Fibroblast of skin of left biceps (primary cell): ENCODE measurements around the gene CST9L.

Source experiments
- DNase-seq, 2 experiments: peaks; one replicate each; pipeline ENCODE4 v3.0.0-alpha.2; 2013; ENCODE audit warnings: low read depth in 2 of 2

CST9L gene

DNA sequence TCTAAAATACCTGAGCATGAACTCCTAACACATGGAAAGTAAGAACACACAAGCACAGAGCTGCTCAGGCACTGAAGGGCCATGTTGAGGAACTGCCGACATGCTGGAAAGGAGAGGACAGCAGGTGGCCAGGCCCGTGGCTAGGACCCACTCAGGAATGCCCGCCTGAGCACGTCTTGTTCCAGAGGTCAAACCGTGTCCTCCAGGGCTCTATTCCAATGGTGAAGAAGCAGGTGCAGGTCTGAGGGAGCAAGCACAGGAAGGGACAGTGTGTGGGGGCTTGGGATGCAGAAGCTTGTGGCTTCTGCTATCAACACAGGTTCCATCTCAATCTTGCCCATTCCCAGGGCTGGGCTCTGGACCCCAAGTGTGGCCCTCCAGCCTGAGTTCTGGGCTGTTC, 20.7 kb downstream of the CST9L start:
- no peak for DNase-seq

DNA sequence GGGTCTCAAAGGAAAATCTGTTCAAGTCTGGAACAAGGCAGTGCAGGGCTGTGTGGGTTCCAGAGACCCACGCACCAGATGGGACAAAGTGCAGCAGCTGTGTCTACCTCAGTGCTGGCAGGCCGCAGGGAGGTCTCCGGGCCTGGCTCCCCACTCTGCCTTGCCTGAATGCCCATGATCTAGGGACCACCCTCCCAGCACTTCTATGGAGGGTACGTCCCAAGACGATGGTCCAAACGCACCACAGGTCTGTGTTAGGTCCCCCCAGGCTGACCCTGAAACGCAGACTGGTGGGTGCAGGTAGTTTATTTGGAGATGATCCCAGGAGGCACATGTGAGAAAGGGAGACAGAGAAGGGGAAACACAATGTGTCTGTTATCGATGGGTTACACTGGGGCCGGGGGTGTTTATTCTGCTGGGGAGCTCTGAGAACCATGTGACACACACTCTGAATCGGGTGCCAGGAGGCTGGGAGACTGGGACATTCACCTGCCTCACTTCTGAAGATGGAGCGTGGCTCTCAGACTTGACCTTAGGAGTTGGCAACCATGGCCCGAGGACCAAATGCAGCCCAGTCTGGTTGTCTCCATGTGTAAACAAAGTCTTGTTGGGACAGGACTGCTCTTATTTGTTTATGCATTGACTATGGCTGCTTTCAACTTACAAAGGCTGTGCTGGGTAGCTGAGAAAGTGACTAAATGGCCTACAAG, 21.7 kb downstream of the CST9L start:
- DNase-seq = no peak

DNA sequence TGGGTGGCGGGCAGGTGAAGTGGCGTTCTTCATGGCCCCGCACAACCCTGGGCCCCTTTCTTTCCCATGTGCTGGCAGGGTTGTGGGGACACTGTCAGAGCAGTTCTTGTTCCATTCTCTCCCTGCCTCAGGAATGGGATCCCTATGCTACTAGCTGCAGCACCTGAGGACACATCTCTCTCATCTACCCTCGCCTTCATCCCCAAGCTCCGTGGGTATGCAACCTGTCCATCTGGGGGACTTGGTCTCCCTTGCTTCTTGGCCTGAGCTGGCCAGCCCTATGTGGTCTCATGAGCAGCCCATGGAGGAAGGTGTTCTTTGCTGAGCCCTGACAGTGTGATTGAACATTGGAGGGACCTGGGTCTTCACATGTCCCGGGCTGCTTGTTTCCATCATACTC, 24.2 kb downstream of the CST9L start:
- no peak for DNase-seq

DNA sequence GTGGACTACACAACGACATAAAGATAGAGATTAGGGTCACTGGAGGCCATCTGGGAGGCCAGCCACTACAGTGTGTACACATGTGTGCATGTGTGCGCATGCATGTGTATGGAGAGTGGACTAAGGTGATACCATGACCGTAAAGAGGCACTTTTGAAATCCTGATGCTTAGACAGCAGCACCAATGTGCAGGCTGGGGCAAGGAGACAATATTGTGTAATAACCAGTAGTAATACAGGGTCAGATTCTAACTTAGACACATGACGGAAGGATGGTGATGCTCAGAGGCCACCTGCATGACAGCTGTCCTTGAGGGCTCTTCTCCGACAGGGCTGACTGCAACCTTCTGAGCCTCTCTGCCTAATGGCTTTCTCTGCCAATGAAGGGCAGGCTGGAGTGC, 25.5 kb downstream of the CST9L start:
- DNase-seq = no peak

DNA sequence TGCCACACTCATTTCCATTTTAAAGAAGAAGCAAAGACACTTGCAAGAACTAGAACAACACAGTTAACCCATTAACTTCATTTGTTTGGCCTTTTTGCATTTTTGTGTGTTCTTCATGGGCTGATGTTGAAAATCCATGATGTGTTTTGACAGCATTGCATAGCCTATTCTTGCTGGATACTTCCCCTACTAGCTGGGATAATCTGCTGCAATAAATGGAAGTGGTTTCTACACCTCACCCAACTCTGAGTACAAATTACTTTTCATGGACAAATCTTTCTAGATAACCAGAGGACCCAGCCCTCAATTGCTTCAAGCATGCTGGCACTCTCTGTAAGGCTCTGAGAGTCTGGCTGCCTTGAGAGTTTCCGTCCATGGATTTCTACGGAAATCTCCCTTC, 26.5 kb downstream of the CST9L start:
- no peak for DNase-seq

DNA sequence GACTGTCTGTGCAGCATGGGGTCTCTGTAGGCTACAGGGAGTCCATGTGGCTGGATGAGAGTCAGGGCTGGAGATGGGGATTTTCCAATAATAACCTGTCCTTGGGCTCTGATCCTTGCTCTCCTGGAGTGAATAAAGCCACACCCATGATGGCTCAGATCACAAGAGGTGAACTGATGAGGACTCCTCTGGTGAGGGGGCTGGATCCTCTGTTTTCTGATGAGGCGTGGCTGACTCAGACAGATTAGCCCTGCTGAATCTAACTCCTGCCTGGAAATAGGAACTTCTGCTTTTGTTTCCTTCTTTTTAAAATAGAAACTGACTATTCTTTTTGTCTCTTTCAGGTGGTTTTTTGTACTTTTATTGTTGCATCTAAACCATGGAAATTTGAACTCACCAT, 27.0 kb downstream of the CST9L start:
- no peak for DNase-seq

DNA sequence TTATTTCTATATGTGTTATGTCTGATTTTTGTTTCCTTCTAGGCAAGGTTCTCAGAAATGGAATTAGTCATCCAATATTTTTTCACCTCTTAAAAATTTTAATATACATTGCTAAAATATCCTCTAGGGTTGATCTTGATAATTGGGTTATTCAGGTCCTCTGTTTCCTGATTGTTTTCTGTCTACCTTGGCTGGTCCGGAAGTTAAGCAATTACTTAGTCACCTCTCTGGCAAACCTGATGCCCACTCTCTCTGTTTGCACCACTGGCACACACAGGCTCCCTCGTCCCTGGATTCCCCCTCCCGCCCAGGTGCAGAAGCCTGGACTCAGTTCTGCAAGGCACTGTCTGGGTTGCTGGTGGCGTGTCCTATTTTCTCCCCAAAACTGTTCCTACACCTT, 27.7 kb downstream of the CST9L start:
- no peak for DNase-seq

DNA sequence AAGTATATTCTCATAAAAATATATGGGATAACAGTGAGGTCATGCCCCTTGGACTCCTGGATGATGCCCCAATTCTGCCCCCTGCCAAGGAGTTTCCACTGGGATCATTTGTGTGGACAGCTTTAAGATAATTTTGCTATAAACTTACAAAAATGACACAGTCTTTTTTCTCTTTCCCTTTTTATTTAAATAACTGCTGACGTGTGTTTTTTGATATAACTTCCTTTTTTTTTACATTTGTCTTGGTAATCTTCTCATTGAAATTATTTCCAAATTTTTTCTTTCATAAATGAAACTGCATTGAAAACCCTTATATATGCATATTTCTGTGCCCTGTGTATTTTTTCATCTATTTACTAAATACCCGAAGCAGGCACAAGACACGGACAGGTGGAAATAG, 31.3 kb downstream of the CST9L start:
- DNase-seq = no peak

DNA sequence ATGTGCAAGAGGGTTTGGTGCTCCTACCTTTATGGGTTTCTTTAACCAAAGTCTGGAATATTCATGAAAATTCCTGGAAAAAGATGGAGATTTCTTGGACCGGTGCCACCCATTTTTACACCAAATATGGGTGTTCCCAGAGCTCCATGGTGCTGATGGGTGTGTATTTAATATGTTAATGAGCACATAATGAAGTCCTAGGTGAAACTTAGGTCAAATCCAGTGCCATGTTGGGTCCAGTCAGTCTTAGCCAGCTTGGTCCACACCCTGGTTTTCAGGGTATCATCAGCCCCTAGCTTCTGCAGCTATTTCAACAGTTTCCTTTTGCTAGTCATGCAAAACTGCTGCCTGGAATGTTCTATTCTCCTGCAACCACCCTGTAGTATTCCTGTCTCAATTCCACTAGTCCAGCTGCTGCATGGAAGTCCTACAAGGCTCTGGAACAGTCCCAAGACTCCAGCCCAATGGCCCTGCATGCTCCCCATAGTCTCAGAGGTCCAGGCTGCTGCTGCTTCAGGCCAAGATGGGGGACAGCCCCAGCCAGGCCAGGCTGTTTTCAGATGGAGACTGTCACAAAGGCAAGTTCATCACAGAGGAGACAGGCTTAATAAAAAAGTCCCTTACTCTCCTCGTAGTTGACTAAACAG, 31.8 kb downstream of the CST9L start:
- no peak for DNase-seq

DNA sequence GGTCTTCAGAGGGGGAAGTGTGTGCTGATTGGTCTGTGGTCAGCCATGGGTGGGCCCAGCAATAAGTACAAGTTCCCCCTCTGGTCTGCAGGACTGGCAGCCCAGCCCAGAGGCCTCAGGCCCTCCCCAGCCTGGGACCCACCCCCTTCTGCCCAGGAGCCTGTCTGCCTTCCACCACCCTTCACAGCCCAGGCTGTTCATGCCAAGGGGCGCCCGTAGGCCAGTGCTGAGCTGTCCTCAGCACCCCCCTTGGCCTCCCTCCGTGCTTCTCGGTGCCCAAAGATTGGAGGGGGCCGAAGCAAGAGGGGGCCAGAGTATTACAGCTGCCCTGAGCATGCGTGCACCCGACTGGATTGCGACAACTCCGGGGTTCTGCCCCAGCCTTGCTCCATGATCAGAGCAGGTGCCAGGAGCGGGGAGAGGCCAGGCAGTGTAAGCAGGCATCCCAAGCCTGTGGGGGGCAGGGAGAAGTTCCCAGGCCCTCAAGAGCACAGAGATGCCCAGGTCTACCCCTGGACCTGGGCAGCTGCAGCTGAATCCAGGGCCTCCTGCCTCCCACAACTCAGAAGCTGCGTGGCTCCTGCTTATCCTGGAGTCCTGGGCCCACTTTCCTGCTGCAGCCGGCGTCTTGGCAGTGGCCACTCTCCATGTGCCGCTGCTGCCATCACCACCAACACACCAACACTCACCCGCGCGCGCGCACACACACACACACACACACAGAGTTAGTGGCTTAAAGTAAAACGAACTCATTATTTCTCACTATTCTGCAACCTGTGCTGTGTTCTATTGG, 33.3 kb downstream of the CST9L start:
- DNase-seq = no peak

DNA sequence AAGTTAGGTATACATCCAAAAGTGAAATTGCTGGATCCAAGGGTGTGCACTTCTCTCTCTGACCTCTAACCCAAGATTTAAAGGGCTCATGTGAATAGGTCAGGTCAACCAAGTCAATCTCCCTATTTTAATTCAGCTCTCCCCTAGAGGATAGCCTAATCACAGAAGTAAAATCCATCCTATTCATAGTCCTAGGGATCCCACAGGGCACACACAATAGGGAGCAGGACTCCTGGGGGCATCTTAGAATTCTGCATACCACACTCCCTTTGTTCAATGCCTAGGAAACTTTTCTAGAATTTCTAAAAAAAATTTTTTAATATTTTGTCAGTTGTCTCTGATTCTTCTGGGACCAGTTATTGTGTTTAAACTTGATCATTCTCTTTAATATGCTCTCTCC, 35.1 kb downstream of the CST9L start:
- DNase-seq = no peak

DNA sequence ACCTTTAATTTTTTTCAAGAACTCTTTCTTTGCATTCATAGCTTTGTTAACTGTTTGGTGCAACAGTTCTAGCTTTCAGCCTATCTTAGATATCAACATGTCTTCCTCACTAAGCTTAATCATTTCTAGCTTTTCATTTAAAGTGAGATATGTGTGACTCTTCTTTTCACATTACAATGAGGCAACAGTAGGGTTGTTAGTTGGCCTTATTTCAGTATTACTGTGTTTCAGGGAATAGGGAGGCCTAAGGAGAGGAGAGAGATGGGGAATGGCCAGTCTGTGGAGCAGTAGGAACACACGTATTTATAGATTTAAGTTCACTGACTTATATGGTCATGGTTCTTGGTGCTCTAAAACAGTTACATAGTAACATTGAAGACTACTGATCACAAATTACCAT, 35.8 kb downstream of the CST9L start:
- no peak for DNase-seq

DNA sequence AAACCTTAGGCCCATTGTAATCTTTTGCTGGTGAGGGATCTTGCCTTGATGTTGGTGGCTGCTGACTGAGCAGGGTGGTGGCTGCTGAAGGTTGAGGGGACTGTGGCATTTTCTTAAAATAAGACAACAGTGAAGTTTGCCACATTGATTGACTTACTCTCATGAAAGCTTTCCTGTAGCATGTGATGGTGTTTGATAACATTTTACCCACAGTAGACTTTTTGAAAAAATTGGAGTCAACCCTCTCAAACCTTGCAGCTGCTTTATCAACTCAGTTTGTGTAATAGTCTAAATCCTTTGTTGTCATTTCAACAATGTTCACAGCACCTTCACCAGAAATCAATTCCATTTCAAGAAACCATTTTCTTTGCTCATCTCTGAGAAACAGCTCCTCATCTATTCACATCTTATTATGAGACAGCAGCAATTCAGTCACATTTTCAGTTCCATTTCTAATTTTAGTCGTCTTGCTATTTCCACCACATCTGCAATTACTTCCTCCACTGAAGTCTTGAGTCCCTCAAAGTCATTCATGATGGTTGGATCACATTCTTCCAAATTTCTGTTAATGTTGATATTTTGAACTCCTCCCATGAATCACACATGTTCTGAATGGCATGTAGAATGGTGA, 37.2 kb downstream of the CST9L start:
- no peak for DNase-seq

DNA sequence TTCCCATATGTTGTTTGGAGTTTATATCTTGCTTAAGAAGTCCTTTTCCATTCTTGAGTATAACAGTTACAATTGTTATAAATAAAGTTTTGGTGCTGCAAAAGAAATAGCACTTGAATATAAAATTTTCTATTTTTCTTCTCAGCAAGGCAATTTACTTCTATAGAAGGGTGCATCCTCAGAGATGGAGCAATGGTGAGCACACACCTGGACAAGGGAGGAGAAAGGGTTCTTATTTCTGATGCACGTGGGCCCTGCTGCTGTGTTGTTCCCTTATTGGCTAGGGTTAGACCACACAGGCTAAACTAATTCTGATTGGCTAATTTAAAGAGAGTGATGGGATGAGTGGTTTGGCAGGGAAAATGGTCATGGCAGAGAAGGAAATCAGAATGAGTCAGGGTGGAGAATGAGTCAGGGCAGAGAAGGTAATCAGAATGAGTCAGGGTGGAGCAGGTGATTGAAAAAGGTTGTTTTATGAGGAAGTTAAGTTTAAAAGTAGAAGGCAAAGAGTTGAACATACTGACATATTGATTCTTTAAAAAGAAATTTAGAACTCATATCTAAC, 39.3 kb downstream of the CST9L start:
- no peak for DNase-seq

DNA sequence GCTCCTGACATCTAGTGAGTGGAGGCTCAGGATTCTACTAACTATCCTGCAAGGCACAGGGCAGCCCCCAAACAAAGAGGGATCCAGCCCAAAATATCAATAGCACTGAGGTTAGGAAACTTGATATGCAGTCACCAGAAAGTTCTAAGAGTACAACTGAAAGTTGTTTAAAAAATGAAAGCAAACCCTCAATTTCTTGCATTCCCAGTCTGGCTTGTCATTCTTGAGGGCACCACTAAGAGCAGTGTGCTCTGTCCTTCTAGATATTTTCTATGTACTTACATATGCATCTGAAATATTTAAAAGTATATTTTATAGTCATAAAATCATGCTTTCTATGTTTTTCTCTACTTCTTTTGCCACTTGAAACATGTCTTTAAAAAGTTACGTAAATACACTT, 41.4 kb downstream of the CST9L start:
- no peak for DNase-seq

DNA sequence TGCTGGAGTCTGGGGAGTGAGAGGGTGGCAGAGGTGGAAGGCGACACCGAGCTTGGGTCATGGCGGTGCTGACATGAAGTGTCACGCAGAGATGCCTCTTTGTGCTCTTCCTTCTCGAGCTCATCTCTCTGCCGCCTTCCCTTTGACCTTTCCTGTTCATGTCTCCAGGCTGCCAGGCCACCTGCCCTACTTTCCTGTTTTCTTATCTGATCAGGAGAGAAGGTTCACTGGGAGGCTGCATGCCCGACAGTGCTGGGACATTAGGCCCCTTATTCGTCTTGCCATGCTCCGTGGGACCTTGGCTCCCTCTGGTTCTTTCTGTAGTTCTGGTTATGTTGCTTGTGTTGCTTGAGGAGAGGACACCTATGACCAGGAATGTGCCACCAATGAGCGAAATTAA, 44.1 kb downstream of the CST9L start:
- no peak for DNase-seq

DNA sequence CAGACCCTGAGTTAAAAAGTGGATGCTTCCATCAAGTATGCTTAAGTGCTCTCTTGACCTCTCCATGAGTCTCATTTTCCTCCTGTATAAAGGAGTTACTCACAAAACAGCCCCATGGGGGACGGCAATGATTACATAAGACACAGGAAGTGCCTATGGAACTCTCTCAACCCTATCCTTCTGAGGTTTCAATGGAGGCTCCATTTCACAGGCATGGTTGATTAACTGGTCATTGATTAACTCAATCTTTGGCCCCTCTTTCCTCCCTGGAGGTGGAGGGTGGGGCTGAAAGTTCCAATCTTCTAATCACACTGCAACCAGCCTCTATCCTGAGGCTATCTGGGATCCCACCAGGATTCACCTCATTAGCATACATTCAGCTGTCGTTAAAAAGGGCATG, 48.1 kb downstream of the CST9L start:
- DNase-seq = no peak

DNA sequence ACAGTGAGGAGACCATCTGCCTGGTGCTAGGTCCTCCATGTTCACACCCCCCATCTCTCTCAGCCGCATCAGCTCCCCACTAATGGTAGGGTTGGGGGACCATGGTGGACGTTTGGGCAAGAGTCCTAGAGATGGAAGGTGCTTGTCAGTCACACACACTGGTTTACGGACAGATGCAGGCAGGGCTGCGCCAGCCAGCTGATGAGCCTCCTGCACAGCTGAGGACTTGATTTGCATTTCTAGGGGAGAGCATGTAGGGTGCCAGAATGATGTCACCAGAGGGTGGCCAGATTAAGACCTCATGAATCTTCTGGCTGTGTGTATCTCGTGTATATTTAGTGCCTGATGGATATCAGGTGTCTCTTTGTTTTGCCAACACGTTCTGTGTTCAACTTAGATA, 48.7 kb downstream of the CST9L start:
- DNase-seq = no peak

DNA sequence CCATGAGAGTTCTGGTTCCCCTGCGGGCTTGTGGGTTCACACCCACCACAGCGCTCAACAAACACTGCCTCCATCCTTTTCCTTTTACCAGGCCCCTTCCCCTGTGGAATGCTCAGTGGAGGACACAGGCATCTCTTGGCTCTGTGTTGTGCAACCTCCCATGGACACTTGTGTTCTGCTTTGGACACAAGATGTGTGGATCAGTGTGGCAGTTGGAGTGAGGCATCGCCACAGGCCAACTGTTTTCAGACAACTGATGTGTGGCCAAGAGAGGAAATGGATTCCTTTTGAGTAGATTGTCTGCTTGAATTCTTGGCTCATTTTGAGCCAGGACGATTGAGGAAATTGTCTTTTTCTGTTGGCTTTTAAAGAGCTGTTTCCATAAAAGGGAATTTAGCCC, 50.6 kb downstream of the CST9L start:
- DNase-seq = no peak

DNA sequence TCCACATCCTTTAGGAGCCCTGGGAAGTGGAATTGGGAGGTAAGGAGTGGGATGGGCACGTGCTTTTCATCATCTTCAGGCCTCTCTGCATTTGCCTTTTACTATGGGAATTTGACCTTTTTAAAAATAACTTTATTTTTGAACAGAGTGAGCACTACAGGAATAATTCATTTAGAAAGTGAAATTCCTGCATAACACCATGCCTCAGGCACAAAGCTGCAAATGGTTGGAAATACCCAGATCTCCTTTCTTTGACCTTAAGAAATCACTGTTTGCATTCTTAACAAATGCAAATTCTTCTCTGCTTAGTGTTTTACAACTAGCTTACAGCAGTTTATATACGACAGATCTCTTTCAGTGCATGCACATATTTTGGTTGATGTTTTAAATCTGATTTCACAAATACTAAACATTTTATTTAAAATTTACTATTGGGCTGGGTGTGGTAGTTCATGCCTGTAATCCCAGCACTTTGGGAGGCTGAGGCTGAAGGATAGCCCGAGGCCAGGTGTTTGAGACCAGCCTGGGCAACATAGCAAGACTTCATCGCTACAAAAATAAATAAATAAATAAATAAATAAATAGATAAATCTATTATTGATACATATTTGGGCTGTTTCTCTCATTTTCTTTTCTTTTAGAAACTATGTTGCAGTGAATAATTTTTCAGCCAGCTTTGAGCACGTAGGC, 52.9 kb downstream of the CST9L start:
- DNase-seq = no peak

DNA sequence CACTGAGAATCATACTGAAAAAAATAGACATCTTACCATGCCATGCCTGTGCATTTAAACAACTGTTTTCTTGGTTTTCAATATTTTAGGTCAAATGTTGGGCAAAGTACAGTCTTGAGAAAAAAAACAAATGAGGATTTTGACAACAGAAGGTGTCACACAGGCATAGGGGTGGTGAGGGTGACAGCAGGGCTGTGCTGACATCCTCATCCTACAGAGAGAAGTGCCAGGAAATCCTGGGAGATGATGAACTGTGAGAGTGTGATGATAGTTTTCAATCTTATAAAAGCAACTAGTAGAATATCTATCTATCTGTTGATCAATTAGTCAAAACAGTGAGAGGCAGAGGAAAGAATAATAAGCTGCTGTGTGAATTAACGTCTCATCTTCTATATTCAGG, 53.4 kb downstream of the CST9L start:
- DNase-seq = no peak
